Large intestine (tissue), 3 donors: Measurements from ENCODE around the gene PTPN14. TPM values are rescaled to one million over a fixed set of nuclear protein-coding genes. Genes with fewer than 3 reads are reported as not detected.

ENCODE experiments used
- DNase-seq, 2 donors: peaks; one replicate each; pipeline versions ENCODE4 v3.0.0 to v3.0.0-alpha.2; 2013
- H3K27ac ChIP-seq: one replicate; pipeline ENCODE4 v1.5.1; 2013; ENCODE audit warnings: low read length
- H3K27me3 ChIP-seq: 2 replicates; pipeline ENCODE4 v1.6.1; 2013; ENCODE audit warnings: low read length; ENCODE audit not compliant: control insufficient read depth, insufficient read depth
- H3K36me3 ChIP-seq: 2 replicates; pipeline ENCODE4 v1.6.1; 2013; ENCODE audit warnings: low read length; ENCODE audit not compliant: control insufficient read depth, insufficient read depth
- H3K4me1 ChIP-seq: one replicate; pipeline ENCODE4 v1.6.1; 2013; ENCODE audit warnings: low read length; ENCODE audit not compliant: control insufficient read depth, insufficient read depth
- H3K4me3 ChIP-seq: one replicate; pipeline ENCODE4 v1.5.1; 2013; ENCODE audit warnings: low read length
- H3K9me3 ChIP-seq: one replicate; pipeline ENCODE4 v1.6.1; 2013; ENCODE audit warnings: mild to moderate bottlenecking, low read depth, low read length, moderate library complexity; ENCODE audit not compliant: control insufficient read depth
- WGBS: methylation state at CpG from one replicate; pipeline ENCODE4 v1.1.5; 2013; ENCODE audit warnings: low lambda C conversion rate; ENCODE audit not compliant: insufficient coverage; 5-methylcytosine and 5-hydroxymethylcytosine counted together
- polyA plus RNA-seq: library from polyadenylated mRNA; unstranded; fragments of 120-200 nt; gene quantifications from one replicate; pipeline ENCODE4 v1.2.1, GENCODE V29; 2013

The PTPN14 gene
- polyA plus RNA-seq, 1 donor = 10.2 TPM

DNA sequence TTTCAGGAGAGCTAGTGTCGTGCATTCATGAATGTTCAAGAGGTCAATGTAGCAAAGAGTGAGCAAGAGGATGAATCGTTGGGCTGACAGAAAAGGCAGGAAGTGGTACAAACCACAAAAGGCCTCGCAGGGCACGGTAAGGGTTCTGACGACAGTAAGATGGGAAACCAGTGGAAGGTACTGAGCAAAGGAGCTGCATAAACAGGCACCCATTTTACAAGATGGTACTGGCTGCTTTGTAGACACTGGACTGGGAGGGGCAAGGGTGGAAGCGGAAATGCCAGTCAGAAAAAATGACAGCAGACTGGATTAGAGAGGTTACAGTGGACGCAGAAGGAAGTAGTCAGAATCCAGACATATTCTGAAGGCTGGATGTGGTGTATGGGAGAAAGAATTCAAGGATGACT is 123.5 kb downstream of the PTPN14 start:
- no peak overlapping the region for H3K27ac ChIP-seq
- H3K9me3 ChIP-seq = no peaks in the 10 kb centered on the region
- peak in 1 of 2 donors; percentile 14 for DNase-seq
- WGBS = no CpG with 5 or more reads among the region's 7 CpGs
- no peak overlapping the region for H3K4me3 ChIP-seq
- no peaks in the 10 kb centered on the region for H3K4me1 ChIP-seq
- H3K36me3 ChIP-seq = no peaks in the 10 kb centered on the region
- no peaks in the 10 kb centered on the region for H3K27me3 ChIP-seq

DNA sequence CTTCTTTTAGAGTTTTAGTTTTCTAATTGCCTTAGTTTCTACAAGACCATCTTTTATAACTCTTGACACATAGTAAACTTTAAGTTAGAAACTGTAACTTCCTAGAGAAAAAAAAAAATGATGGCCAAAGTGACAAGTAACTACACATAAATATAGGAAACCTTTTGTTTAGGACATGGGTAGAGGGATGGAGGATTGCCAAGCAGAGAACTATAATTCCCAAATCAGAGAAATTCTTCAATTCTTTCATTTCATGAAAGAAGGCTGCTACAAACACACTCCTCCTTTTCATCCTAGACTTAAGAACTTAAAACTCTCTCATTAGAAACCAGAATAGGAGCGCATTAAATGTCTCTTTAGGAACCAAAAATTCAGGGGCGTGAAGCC is 125.0 kb downstream of the PTPN14 start:
- H3K9me3 ChIP-seq = no peaks in the 10 kb centered on the region
- H3K4me3 ChIP-seq = no peak overlapping the region
- H3K27me3 ChIP-seq = no peaks in the 10 kb centered on the region
- no peak for DNase-seq
- H3K4me1 ChIP-seq = no peaks in the 10 kb centered on the region
- H3K27ac ChIP-seq = no peak overlapping the region
- H3K36me3 ChIP-seq = no peaks in the 10 kb centered on the region
- no CpG with 5 or more reads among the region's 2 CpGs for WGBS

DNA sequence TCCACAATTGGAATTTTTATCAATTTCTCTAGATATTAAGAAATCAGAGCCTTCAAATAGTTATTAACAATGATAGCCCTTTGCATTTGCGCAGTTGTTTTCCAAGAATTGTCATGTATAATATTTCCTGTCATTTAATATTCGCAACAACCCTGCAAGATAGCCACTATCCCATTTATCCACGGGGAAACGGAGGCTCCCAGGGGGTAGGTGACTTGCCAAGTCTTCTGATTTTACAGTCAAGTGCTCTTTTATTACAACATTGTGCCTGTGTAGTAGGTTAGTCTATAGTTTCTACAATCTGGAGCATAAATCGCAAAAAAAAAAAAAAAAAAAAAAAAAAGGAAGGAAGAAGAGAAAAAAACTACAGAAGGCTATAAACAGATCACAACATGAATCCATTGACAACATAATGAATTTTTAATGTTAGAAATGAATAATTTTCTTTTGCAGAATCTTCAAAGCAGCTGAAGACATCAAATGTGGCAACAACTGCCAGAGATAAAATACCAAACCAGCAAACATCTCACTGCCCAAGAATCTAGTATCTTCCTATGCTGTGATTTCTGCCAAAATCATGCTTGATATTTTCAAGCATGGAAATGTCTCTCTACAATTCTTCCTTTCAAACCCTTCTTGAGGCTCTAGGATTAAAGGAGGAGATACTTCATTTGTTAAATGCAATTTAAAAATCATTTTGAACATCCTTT is 125.5 kb downstream of the PTPN14 start:
- DNase-seq = no peak
- no peaks in the 10 kb centered on the region for H3K9me3 ChIP-seq
- 100% methylated on average over 2 of the region's 5 CpGs for WGBS
- H3K27me3 ChIP-seq = no peaks in the 10 kb centered on the region
- H3K36me3 ChIP-seq = no peaks in the 10 kb centered on the region
- H3K27ac ChIP-seq = no peak overlapping the region
- H3K4me3 ChIP-seq = no peak overlapping the region
- H3K4me1 ChIP-seq = no peaks in the 10 kb centered on the region

DNA sequence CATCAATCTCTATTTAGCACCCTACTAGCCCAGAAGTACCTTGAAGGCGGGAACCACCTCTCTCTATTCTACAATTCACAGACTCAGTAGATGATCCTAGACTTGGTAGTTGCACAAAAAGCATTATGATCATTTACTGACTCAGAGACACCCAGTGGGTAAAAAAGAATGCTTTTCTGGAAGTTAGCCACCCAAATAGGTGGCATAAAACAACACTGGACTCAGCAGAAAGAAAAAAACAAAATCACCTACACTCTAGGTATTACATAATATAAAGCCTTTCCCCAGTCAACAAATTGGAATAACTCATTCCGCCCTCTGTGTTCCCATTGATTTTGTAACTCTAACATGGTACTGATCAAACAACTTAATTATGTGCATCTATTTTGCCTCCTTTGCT is 126.3 kb downstream of the PTPN14 start:
- Histone ChIP-seq H3K36me3 (no peaks in the 10 kb centered on the region), H3K27me3 (no peaks in the 10 kb centered on the region), H3K4me1 (no peaks in the 10 kb centered on the region), H3K9me3 (no peaks in the 10 kb centered on the region), H3K27ac (no peak overlapping the region), H3K4me3 (no peak overlapping the region)
- WGBS = 100% methylated on average over 1 of the region's 2 CpGs
- DNase-seq = no peak

DNA sequence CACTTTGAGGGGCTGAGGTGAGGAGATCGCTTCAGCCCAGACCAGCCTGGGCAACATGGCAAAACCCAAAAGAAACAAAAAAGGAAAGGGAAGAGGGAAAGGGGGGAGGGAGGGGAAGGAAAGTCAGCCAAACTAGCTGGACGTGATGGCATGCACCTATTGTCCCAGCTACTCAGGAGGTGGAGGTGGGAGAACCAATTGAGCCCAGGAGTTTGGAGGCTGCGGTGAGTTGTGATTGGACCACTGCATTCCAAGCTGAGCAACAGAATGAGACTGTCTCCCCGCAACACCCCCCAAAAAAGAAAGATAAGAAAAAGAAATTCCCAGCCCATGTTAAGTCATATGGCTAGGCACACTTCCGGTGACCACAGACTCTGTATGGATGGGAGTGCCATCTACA is 128.4 kb downstream of the PTPN14 start:
- WGBS = 100% methylated on average over 1 of the region's 5 CpGs
- no peaks in the 10 kb centered on the region for H3K9me3 ChIP-seq
- H3K27ac ChIP-seq = no peak overlapping the region
- no peak for DNase-seq
- no peak overlapping the region for H3K4me3 ChIP-seq
- H3K4me1 ChIP-seq = no peaks in the 10 kb centered on the region
- H3K36me3 ChIP-seq = no peaks in the 10 kb centered on the region
- no peaks in the 10 kb centered on the region for H3K27me3 ChIP-seq

DNA sequence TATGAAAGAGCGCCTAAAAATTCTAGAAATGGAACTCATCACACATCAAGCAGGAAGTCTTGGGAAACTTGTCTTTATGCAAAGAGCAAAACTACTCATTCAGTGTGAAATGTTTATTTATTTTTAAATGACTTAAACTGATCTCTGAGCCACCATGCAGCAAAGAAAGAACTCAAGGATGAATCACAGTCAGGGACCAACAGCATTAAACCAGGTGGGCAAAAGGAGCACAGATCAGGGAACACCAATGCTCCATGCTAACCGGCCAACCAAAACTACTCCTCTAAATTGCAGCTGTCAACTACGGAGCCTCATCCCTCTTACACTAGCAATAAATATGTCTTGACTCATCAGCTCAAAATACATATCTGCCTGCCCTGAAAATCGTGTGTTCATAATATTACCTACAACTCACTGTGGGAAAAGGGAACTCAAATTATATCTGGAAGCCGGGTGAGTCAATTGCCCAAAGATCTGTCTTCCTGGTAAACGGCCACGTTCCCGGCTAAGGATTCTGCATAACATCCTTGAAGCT is 129.2 kb downstream of the PTPN14 start:
- no peaks in the 10 kb centered on the region for H3K4me1 ChIP-seq
- H3K4me3 ChIP-seq = no peak overlapping the region
- no peak overlapping the region for H3K27ac ChIP-seq
- WGBS = no CpG with 5 or more reads among the region's 8 CpGs
- H3K36me3 ChIP-seq = no peaks in the 10 kb centered on the region
- H3K27me3 ChIP-seq = no peaks in the 10 kb centered on the region
- no peaks in the 10 kb centered on the region for H3K9me3 ChIP-seq
- DNase-seq = no peak

DNA sequence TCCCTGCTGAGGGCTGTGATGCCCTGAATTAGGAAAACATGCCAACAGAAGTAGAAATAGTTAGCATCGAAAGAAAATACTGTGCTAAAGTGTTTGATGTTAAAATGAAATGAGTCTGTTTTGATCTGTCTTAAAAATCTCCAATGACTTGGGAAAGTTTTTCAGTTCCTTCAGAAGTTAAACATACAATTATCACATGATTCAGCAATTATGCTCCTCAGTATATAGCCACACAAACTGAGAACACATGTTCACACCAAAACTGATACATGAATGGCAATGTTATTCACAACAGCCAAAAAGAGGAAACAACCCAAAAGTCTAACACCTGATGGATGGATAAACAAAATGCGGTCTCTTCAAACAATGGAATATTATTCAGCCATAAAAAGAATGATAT is 130.6 kb downstream of the PTPN14 start:
- Histone ChIP-seq H3K36me3 (no peaks in the 10 kb centered on the region), H3K9me3 (no peaks in the 10 kb centered on the region), H3K4me3 (no peak overlapping the region), H3K4me1 (no peaks in the 10 kb centered on the region), H3K27ac (no peak overlapping the region), H3K27me3 (no peaks in the 10 kb centered on the region)
- WGBS = 100% methylated on average over 2 of the region's 2 CpGs
- DNase-seq = no peak

DNA sequence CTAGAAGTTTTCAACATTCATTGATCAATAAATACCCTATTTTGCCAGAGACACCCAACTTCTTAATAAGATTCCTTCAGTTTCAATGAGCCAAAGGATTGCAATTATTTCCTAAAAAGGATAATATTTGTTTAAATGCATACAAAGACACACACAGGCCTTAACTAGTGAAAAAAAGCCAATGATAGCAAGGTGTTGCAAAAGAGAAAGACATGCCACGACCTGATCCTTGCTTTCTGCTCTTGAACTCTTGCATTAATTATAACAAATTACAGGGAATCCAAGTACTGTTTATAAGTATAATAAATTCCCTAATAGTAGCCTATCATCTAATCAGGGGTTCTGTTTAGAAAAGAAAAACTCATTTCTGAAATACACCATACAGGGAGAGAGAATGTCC is 131.1 kb downstream of the PTPN14 start:
- no CpG with 5 or more reads among the region's 1 CpG for WGBS
- no peak for DNase-seq
- H3K4me1 ChIP-seq = no peaks in the 10 kb centered on the region
- H3K27me3 ChIP-seq = no peaks in the 10 kb centered on the region
- H3K4me3 ChIP-seq = no peak overlapping the region
- no peaks in the 10 kb centered on the region for H3K36me3 ChIP-seq
- H3K27ac ChIP-seq = no peak overlapping the region
- no peaks in the 10 kb centered on the region for H3K9me3 ChIP-seq

DNA sequence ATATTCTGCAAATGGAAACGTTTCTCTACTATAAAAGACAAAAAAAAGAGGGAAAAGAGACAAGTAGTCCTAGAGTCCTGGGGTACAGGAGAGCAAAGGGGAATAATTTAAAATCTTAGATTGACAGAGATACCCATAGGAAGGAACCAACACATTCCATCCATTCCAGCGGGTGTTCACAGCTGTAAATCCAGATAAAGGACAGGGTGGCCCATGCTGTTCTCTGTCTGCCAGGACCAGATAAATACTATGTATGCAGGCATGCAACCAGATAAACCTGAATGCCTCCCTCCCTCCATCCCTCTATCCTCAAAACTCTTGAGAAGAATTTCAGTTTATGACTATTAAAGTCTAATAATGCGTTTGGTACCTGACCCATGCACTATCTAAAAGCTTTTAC is 131.8 kb downstream of the PTPN14 start:
- H3K27me3 ChIP-seq = no peaks in the 10 kb centered on the region
- H3K27ac ChIP-seq = no peak overlapping the region
- no peak overlapping the region for H3K4me3 ChIP-seq
- H3K9me3 ChIP-seq = no peaks in the 10 kb centered on the region
- no peaks in the 10 kb centered on the region for H3K36me3 ChIP-seq
- DNase-seq = no peak
- H3K4me1 ChIP-seq = no peaks in the 10 kb centered on the region
- 100% methylated on average over 2 of the region's 3 CpGs for WGBS

DNA sequence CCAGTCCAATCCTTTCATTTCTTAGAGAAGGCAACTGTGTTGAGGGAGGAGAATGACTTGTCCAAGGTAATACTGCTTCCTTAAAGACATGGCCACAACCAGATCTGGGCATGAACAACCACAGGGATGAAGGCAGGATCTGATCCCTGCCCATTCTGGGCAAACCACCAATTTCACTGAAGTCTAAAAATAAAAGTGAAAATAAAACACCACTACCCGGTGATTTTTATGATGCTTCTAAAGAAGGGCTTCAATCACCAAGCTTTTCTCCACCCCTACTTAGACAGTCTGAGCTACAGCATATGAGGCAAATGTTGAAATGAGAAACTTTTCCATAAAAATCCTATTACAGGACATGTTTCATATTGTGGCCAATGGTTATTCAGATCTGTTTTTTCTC is 133.0 kb downstream of the PTPN14 start:
- no peak for DNase-seq
- Histone ChIP-seq H3K4me1 (no peaks in the 10 kb centered on the region), H3K9me3 (no peaks in the 10 kb centered on the region), H3K27ac (no peak overlapping the region), H3K36me3 (no peaks in the 10 kb centered on the region), H3K4me3 (no peak overlapping the region), H3K27me3 (no peaks in the 10 kb centered on the region)
- WGBS = no CpG with 5 or more reads among the region's 1 CpG

DNA sequence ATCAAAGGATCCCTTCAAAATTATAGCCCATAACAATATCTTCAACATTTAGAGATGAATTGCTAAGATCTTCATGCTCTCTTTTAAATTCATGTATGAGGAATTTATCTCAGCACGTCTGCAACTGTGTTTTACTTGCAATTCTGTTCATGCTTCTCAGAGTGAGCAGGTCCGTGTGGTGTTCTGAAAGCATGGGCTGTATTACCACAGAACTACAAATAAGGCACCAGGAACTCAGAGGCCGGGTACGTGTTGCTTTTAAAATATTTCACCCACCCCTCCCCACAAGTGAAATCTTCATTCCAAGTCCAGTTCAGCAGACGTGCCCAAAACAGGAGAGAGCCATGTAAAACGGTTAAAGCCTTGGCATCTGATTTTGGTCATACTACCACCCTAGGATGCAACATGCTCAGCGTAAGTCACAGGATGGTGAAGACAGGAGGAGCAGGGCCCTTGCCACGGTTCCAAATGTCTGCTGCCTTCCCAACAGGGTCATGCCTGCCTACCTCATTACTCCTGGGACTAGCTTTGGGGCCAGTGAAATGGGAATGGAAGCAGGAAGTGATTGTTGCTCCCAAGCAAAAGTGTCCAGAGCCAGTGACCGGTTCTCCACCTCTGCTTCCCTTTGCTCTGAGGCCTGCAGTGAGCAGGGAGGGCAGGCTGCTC is 133.7 kb downstream of the PTPN14 start:
- no CpG with 5 or more reads among the region's 9 CpGs for WGBS
- no peak overlapping the region for H3K27ac ChIP-seq
- H3K27me3 ChIP-seq = no peaks in the 10 kb centered on the region
- H3K4me3 ChIP-seq = no peak overlapping the region
- H3K4me1 ChIP-seq = no peaks in the 10 kb centered on the region
- no peaks in the 10 kb centered on the region for H3K36me3 ChIP-seq
- H3K9me3 ChIP-seq = no peaks in the 10 kb centered on the region
- no peak for DNase-seq
